Activated naive CD4-positive, alpha-beta T cell treated with anti-CD3 and anti-CD28 coated beads, Interleukin-2, amount 10 ng/mL, durations not matched to agents 7 days and 5 days (primary cell): ENCODE data around the gene KCNH2.
"Not testable (repeated sequence)": the region's sequence is repeated elsewhere in the genome, so short reads cannot be mapped to it uniquely, and the experiment has no call there.

ENCODE experiments used
- CTCF ChIA-PET: fragments of 350-600 bp; sonication (Branson Sonifier 250); formaldehyde crosslinking; loops from one replicate; lab custom pipeline; 2021; ENCODE audit warnings: antibody characterized with exemption; lab: Charles Lee
- DNase-seq: peaks from one replicate; pipeline ENCODE4 v3.0.0-alpha.2; 2020
- H3K27ac Mint-ChIP-seq: one replicate; pipeline ENCODE4 v1.8.0; 2021; ENCODE audit warnings: mild to moderate bottlenecking, moderate library complexity, mixed read lengths
- H3K27me3 Mint-ChIP-seq: one replicate; pipeline ENCODE4 v1.8.0; 2021; ENCODE audit warnings: mild to moderate bottlenecking, mixed read lengths
- H3K36me3 Mint-ChIP-seq: one replicate; pipeline ENCODE4 v1.8.0; 2021; ENCODE audit warnings: mixed read lengths
- H3K4me1 Mint-ChIP-seq: one replicate; pipeline ENCODE4 v1.8.0; 2021; ENCODE audit warnings: mixed read lengths
- H3K4me3 Mint-ChIP-seq: one replicate; pipeline ENCODE4 v1.8.0; 2021; ENCODE audit warnings: mild to moderate bottlenecking, moderate library complexity, mixed read lengths
- H3K9me3 Mint-ChIP-seq: one replicate; pipeline ENCODE4 v1.8.0; 2021; ENCODE audit warnings: mixed read lengths

KCNH2 gene

GRCh38 chr7:150918378-150918777 is 59.7 kb downstream of the KCNH2 start:
- CTCF ChIA-PET, result interaction anchor here (0.9 to 1.7 kb wide), 3 partner anchors 13 to 42 kb away, joined by 3 to 6 read pairs (median 3); no protein-coding TSS in a partner anchor
- Mint-ChIP-seq H3K4me3 (no peak overlapping the region), H3K4me1 (peaks cover 7% of the 10 kb centered on the region), H3K36me3 (no peaks in the 10 kb centered on the region), H3K27ac (no peak overlapping the region), H3K27me3 (peaks cover 74% of the 10 kb centered on the region), H3K9me3 (no peaks in the 10 kb centered on the region)
- DNase-seq, result no peak

GRCh38 chr7:150917969-150918368 is 60.2 kb downstream of the KCNH2 start:
- CTCF ChIA-PET, result interaction anchor here (1.0 to 1.7 kb wide), 2 partner anchors 13 to 20 kb away, joined by 3 to 6 read pairs; no protein-coding TSS in a partner anchor
- H3K27me3 Mint-ChIP-seq, result peaks cover 74% of the 10 kb centered on the region
- no peak for DNase-seq
- H3K9me3 Mint-ChIP-seq, result no peaks in the 10 kb centered on the region
- H3K4me3 Mint-ChIP-seq, result no peak overlapping the region
- no peaks in the 10 kb centered on the region for H3K36me3 Mint-ChIP-seq
- H3K27ac Mint-ChIP-seq, result no peak overlapping the region
- peaks cover 4% of the 10 kb centered on the region for H3K4me1 Mint-ChIP-seq

GRCh38 chr7:150916670-150917069 is 61.5 kb downstream of the KCNH2 start:
- CTCF ChIA-PET, result interaction anchor here (1.6 kb wide), 1 partner anchor 69 kb away, joined by 3 read pairs; no protein-coding TSS in a partner anchor
- Mint-ChIP-seq H3K4me1 (no peaks in the 10 kb centered on the region), H3K9me3 (no peaks in the 10 kb centered on the region), H3K27ac (no peak overlapping the region), H3K36me3 (no peaks in the 10 kb centered on the region), H3K27me3 (peaks cover 72% of the 10 kb centered on the region), H3K4me3 (no peak overlapping the region)
- DNase-seq, result no peak

- CTCF ChIA-PET, result no interaction called here
- Mint-ChIP-seq H3K27ac (no peak overlapping the region), H3K4me1 (no peaks in the 10 kb centered on the region), H3K36me3 (no peaks in the 10 kb centered on the region), H3K27me3 (peaks cover 72% of the 10 kb centered on the region), H3K4me3 (no peak overlapping the region), H3K9me3 (no peaks in the 10 kb centered on the region)
- no peak for DNase-seq
These were observed 63.2 kb downstream of the KCNH2 start for GRCh38 chr7:150914966-150915365.

GRCh38 chr7:150914196-150914595 is 63.9 kb downstream of the KCNH2 start:
- peaks cover 72% of the 10 kb centered on the region for H3K27me3 Mint-ChIP-seq
- peaks cover 5% of the 10 kb centered on the region for H3K4me1 Mint-ChIP-seq
- no peak for DNase-seq
- H3K27ac Mint-ChIP-seq, result no peak overlapping the region
- H3K9me3 Mint-ChIP-seq, result no peaks in the 10 kb centered on the region
- CTCF ChIA-PET, result interaction anchor here (0.8 to 1.0 kb wide), 2 partner anchors 16 to 157 kb away, joined by 3 read pairs; no protein-coding TSS in a partner anchor
- peaks cover 3% of the 10 kb centered on the region for H3K36me3 Mint-ChIP-seq
- no peak overlapping the region for H3K4me3 Mint-ChIP-seq

GRCh38 chr7:150912427-150912826 is 65.7 kb downstream of the KCNH2 start:
- H3K4me1 Mint-ChIP-seq, result peaks cover 9% of the 10 kb centered on the region
- peaks cover 3% of the 10 kb centered on the region for H3K36me3 Mint-ChIP-seq
- DNase-seq, result no peak
- H3K27me3 Mint-ChIP-seq, result peaks cover 69% of the 10 kb centered on the region
- H3K27ac Mint-ChIP-seq, result no peak overlapping the region
- no peaks in the 10 kb centered on the region for H3K9me3 Mint-ChIP-seq
- no peak overlapping the region for H3K4me3 Mint-ChIP-seq
- CTCF ChIA-PET, result interaction anchor here (0.9 to 1.7 kb wide), 4 partner anchors 12 to 51 kb away, joined by 3 to 5 read pairs (median 4); no protein-coding TSS in a partner anchor

- CTCF ChIA-PET, result interaction anchor here (0.6 to 1.7 kb wide), 8 partner anchors 10 to 97 kb away, joined by 3 to 5 read pairs (median 4); no protein-coding TSS in a partner anchor
- H3K27ac Mint-ChIP-seq, result no peak overlapping the region
- peaks cover 63% of the 10 kb centered on the region for H3K27me3 Mint-ChIP-seq
- peaks cover 9% of the 10 kb centered on the region for H3K4me1 Mint-ChIP-seq
- peaks cover 3% of the 10 kb centered on the region for H3K36me3 Mint-ChIP-seq
- H3K4me3 Mint-ChIP-seq, result no peak overlapping the region
- DNase-seq, result no peak
- no peaks in the 10 kb centered on the region for H3K9me3 Mint-ChIP-seq
These were observed 66.4 kb downstream of the KCNH2 start for GRCh38 chr7:150911590-150912267.

GRCh38 chr7:150910996-150911422 is 67.1 kb downstream of the KCNH2 start:
- Mint-ChIP-seq H3K27me3 (peaks cover 63% of the 10 kb centered on the region), H3K4me1 (peaks cover 9% of the 10 kb centered on the region), H3K36me3 (peaks cover 3% of the 10 kb centered on the region), H3K9me3 (no peaks in the 10 kb centered on the region), H3K27ac (no peak overlapping the region), H3K4me3 (no peak overlapping the region)
- CTCF ChIA-PET, result interaction anchor here (0.6 to 1.4 kb wide), 6 partner anchors 10 to 97 kb away, joined by 3 to 4 read pairs (median 3); no protein-coding TSS in a partner anchor
- no peak for DNase-seq

DNA sequence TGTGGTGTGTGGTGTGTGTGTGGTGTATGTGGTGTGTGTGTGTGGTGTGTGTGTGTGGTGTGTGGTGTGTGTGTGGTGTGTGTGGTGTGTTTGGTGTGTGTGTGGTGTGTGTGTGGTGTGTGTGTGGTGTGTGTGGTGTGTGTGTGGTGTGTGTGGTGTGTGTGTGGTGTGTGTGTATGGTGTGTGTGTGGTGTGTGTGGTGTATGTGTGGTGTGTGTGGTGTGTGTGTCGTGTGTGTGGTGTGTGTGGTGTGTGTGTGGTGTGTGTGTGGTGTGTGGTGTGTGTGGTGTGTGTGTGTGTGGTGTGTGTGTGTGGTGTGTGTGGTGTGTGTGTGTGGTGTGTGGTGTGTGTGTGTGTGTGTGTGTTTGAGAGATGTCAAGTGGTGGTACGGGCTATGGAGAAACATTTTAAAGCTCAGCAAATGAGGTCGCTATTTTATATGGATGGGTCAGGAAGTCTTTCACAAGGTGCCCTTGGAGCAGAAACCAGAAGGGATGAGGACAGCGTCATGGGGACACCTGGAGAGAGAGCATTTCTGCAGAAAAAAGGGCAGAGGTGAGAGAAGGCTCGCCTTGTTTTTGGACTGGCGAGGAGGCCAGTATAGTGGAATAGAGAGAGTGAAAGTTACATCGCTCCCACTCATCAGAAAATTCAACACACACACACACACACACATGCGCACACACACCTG is 67.7 kb downstream of the KCNH2 start:
- CTCF ChIA-PET, result interaction anchor here (0.7 to 1.4 kb wide), 3 partner anchors 9 to 34 kb away, joined by 3 to 4 read pairs (median 4); no protein-coding TSS in a partner anchor
- H3K4me3 Mint-ChIP-seq, H3K4me1 Mint-ChIP-seq, H3K36me3 Mint-ChIP-seq, H3K9me3 Mint-ChIP-seq, H3K27ac Mint-ChIP-seq, DNase-seq: not testable (repeated sequence)
- peaks cover 63% of the 10 kb centered on the region for H3K27me3 Mint-ChIP-seq

- Mint-ChIP-seq H3K4me3 (peak overlapping the region; percentile 37), H3K27me3 (peaks cover 61% of the 10 kb centered on the region), H3K36me3 (peaks cover 3% of the 10 kb centered on the region), H3K4me1 (peaks cover 9% of the 10 kb centered on the region), H3K9me3 (no peaks in the 10 kb centered on the region), H3K27ac (peak overlapping the region; percentile 43)
- peak; percentile 75 for DNase-seq
- CTCF ChIA-PET, result interaction anchor here (0.5 to 3.4 kb wide), 5 partner anchors 10 to 131 kb away, joined by 3 to 15 read pairs (median 3); no protein-coding TSS in a partner anchor
These were observed 68.7 kb downstream of the KCNH2 start for GRCh38 chr7:150909200-150909995.

- H3K27me3 Mint-ChIP-seq, result peaks cover 67% of the 10 kb centered on the region
- no peak overlapping the region for H3K27ac Mint-ChIP-seq
- H3K4me3 Mint-ChIP-seq, result no peak overlapping the region
- peaks cover 9% of the 10 kb centered on the region for H3K4me1 Mint-ChIP-seq
- CTCF ChIA-PET, result interaction anchor here (1.5 to 3.4 kb wide), 2 partner anchors 10 to 33 kb away, joined by 7 to 15 read pairs; no protein-coding TSS in a partner anchor
- H3K9me3 Mint-ChIP-seq, result no peaks in the 10 kb centered on the region
- peaks cover 3% of the 10 kb centered on the region for H3K36me3 Mint-ChIP-seq
- DNase-seq, result no peak
These were observed 69.9 kb downstream of the KCNH2 start for GRCh38 chr7:150908173-150908572.

- Mint-ChIP-seq H3K9me3 (no peaks in the 10 kb centered on the region), H3K4me1 (peaks cover 5% of the 10 kb centered on the region), H3K4me3 (no peak overlapping the region), H3K27ac (no peak overlapping the region), H3K36me3 (peaks cover under 1% of the 10 kb centered on the region), H3K27me3 (peaks cover 78% of the 10 kb centered on the region)
- DNase-seq, result no peak
- CTCF ChIA-PET, result interaction anchor here (0.8 to 1.0 kb wide), 2 partner anchors 27 to 206 kb away, joined by 3 to 4 read pairs; no protein-coding TSS in a partner anchor
These were observed 73.9 kb downstream of the KCNH2 start for GRCh38 chr7:150904011-150904909.

DNA sequence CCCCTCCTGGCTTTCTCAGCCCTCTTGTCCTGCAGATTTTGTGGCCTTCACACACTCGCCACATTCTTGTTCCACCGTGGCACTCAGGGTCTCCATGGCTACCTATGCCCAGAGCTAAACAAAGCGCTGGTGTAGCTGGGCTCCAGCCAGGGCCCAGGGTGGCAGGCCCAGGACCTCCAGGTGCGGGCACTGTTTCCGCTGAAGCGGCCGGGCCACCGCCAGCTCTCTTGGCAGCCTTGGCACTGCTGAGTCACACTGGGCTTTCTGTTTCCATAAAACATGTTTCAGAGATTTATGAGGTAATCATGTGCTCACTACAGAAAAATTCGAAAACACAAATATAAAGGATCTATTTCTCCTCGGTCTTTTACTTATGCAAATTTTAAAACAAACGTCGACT is 74.5 kb downstream of the KCNH2 start:
- H3K27ac Mint-ChIP-seq, result no peak overlapping the region
- CTCF ChIA-PET, result interaction anchor here (0.8 to 1.0 kb wide), 2 partner anchors 27 to 207 kb away, joined by 3 to 4 read pairs; no protein-coding TSS in a partner anchor
- H3K9me3 Mint-ChIP-seq, result no peaks in the 10 kb centered on the region
- H3K36me3 Mint-ChIP-seq, result no peaks in the 10 kb centered on the region
- no peak for DNase-seq
- H3K4me3 Mint-ChIP-seq, result no peak overlapping the region
- H3K27me3 Mint-ChIP-seq, result peaks cover 78% of the 10 kb centered on the region
- H3K4me1 Mint-ChIP-seq, result no peaks in the 10 kb centered on the region
